Effector CD8-positive, alpha-beta T cell (primary cell): ENCODE data around the gene SMNDC1.

Source experiments
- DNase-seq: peaks from one replicate; lab custom pipeline; 2025; lab: John Stamatoyannopoulos, UW

Gene SMNDC1

GRCh38 chr10:110327262-110327914 is 22.7 kb upstream of the SMNDC1 start:
- no peak for DNase-seq

GRCh38 chr10:110326351-110327032 is 21.8 kb upstream of the SMNDC1 start:
- DNase-seq, result no peak

DNA sequence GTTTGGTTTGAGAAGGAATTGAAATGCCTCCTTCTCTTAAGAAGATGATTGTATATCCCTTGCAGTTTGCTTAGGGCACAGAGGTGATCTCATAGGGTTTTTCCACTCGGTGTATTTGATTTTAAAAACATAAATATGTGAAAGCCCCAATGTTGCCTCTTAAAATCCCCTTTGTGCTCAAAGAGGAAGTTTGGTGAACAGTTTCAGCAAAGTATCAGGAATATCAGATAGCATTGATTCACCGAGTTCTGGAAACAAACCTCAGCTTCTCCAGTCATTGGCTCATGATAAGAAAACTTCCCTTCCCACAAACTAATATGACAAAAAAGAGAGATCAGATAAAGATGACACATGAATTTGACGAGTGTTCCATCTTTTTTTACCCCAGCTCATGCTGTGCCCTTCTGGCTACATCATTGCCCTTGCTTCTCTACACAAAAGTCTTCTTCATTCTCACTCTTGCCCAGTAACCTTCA is 20.1 kb upstream of the SMNDC1 start:
- no peak for DNase-seq

DNA sequence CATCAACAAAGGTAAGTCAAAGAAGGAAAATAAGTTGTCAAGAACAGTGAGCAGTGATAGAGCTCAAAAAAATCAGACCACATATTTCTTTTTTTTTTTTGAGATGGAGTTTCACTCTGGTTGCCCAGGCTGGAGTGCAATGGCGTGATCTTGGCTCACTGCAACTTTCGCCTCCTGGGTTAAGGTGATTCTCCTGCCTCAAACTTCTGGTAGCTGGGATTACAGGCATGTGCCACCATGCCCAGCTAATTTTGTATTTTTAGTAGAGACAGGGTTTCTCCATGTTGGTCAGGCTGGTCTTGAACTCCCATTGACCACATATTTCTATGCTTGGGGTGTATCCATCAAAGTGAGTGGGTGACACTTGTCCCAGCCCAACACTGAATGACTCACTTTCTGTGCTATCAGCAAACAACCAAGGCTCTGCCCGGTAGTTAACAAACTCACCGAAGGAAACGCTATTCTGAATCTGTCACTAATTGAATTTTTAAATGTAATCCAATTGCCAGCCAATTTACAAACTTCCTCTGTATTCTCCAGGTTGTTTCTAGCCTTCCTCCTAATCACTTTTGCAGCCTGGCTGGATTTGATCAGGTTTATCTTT is 19.6 kb upstream of the SMNDC1 start:
- no peak for DNase-seq

- DNase-seq, result no peak
Observed at GRCh38 chr10:110323503-110323902, 18.8 kb upstream of the SMNDC1 start.

- DNase-seq, result no peak
Observed at GRCh38 chr10:110321869-110322620, 17.3 kb upstream of the SMNDC1 start.

DNA sequence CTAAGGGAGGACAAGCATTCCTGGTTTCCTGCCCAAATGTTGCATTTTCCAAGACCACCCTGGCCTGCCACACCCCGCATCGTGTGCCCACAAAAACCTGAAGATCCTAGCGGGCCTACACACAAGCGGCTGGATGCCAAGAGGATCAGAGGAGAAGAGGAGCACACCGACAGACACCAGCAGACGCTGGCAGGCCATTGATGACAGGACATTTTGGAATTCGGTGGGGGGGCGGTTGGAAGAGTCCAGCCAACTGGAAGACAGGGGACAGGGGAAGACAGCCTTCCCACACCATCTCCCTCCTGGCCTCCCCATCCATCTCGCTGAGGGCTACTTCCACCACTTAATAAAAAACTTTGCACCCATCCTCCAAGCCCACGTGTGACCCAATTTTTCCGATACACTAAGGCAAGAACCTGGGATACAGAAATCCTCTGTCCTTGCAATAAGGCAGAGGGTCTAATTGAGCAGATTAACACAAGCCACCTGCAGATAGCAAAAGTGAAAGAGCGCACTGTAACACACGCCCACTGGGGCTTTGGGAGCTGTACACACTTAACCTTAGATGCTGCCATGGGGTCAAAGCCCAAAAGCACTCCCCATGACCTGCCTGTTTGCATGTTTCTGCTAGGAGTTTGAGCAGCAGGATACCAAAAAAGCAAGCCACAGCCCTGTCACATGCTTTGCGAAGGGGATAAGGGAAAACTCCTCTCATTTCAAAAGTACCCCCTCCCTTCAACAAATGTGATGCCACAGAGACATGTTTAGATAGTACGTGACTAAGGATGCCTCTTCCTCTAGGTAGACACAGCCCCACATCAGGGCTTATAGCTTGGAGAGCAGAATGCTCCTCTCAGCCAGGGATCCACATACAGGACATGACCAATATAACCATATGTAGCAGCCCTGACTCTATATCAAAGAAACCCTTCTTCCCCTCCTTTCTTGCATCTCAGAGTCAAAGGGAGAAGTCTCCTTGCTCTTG is 13.4 kb upstream of the SMNDC1 start:
- no peak for DNase-seq

DNA sequence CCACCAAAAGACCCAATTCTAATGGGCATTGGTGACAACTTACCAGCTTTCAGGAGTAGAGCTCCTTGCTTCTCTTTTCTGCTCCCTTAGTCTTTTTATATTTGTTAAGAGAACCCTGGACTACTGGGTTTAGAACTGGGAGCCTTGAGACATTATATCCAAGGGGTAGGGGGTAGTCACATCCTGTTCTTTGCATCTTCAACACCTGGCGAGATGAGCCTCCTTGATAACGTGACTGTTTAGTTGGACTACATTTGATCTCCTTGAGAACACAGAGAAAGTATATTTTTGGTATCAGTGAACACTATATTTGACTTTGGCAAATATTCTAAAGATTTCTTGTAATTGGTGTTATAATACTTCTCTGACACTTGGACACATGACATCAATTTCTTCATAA is 9.0 kb upstream of the SMNDC1 start:
- no peak for DNase-seq

- DNase-seq, result no peak
Observed at GRCh38 chr10:110312206-110312605, 7.5 kb upstream of the SMNDC1 start.

- DNase-seq, result no peak
Observed at GRCh38 chr10:110311357-110311949, 6.7 kb upstream of the SMNDC1 start.

- DNase-seq, result no peak
Observed at GRCh38 chr10:110310741-110311140, 6.0 kb upstream of the SMNDC1 start.

DNA sequence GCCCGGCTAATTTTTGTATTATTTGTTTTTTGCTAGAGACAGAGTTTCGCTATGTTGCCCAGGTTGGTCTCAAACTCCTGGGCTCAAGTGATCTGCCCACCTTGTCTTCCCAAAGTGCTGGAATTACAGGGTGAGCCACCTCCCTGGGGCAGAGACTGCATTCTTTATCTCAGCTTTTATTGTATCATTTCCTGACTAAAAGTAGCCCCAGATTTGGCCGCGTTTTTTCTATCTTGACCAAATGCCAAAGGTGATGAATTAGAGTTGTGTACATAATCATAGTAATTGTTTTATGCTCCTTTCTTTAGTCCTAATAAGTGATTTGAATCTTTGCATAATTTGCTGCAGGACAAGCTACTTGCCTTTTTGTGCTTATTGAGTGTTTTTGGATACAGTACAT is 3.1 kb upstream of the SMNDC1 start:
- no peak for DNase-seq

DNA sequence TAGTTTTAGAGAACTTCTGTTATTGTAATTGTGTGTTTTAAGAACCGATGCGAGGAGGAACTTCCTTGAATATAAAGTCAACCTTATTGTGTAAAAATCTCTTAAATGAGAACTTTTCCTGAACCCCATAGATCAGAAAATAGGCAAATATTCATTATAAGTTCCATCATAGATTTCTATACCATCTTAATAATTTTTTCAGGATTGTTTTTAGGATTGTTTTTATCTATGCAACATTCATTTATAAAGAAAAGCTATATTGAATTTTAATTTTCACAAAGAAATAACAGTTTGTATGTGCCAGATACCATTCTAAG is 1.7 kb upstream of the SMNDC1 start:
- DNase-seq, result no peak

DNA sequence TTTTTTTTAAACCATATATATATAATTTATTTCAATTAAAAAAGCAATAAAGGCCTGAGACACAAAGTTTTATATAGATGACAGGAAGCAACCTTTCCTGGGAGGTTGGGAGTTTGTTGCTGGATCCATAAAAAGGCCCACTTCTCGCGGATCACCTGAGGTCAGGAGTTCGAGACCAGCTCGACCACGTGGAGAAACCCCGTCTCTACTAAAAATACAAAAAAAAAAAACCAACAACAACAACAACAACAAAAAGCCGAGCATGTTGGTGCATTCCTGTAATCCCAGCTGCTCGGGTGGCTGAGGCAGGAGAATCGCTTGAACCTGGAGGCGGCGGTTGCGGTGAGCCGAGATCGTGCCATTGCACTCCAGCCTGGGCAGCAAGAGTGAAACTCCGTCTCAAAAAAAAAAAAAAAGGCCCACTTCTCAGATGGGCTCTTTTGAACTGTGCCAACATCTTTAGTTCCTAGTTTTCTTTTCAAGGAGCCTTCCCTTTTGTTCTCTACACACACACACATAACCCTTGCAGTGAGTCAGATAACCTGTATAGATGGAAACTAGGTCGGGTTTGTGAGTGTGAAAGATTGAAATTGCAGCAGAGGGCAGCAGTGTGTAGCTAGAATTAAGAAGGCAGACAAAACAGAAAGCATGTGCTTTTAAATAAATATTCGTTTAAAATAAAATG is 1.2 kb upstream of the SMNDC1 start:
- peak; percentile 4 for DNase-seq

DNA sequence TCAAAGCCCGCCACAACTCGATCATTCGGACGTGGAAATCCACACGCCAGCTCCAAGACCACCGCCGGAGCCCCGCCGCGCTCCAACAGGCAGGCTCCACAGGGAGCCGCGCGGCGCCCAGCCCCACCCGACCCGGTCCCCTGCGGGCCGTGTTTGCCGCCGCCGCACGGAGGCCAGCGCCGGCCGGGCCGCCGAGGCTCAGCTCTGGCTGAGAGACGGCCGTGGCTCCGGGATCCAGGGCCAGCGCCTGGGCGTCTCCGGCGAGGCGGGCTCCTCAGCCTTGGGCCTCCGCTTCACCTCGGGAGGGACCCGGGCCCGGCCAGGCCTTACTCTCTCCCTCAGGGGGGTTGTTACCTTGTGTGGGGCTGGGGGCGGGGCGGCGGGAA is 333 bp downstream of the SMNDC1 start:
- DNase-seq, result no peak

DNA sequence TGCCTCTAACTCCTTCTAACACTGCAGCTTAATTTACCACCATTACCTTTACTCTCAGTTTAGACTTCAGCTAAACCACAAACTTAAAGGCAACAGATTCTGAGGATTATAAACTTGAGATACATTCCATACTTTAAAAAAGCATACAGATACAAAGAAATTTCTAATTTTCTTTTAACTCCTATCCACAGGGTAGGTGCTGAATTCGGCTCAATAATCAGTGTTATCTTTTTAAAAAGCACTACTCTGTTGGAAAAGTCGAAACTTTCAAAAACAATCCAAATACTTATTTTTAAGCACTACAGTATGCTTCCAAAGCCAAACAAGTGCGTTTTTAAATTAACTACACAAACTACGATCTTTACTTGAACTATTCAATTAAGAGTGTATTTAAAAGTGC is 1.0 kb downstream of the SMNDC1 start:
- DNase-seq, result no peak

GRCh38 chr10:110300486-110300986 is 4.2 kb downstream of the SMNDC1 start:
- DNase-seq, result no peak

GRCh38 chr10:110296966-110297365 is 7.8 kb downstream of the SMNDC1 start:
- no peak for DNase-seq

GRCh38 chr10:110286841-110287240 is 17.9 kb downstream of the SMNDC1 start:
- no peak for DNase-seq

- DNase-seq, result no peak
Observed at GRCh38 chr10:110285501-110285900, 19.2 kb downstream of the SMNDC1 start.
